Ecto neural progenitor cell (in vitro differentiated cells): ENCODE results near the gene SMYD3.
"Not testable (repeated sequence)": the region's sequence is repeated elsewhere in the genome, so short reads cannot be mapped to it uniquely, and the experiment has no call there.

Experiments
- DNase-seq: peaks from one replicate; pipeline ENCODE4 v3.0.0-alpha.2; 2018; ENCODE audit warnings: low spot score

SMYD3 gene

GRCh38 chr1:245763873-245764331 is 743.2 kb downstream of the SMYD3 start:
- no peak for DNase-seq

- DNase-seq, result no peak
Observed at GRCh38 chr1:245762396-245762910, 744.6 kb downstream of the SMYD3 start.

GRCh38 chr1:245760301-245760700 is 746.8 kb downstream of the SMYD3 start:
- no peak for DNase-seq

GRCh38 chr1:245754463-245754961 is 752.6 kb downstream of the SMYD3 start:
- DNase-seq, result no peak

GRCh38 chr1:245753807-245754206 is 753.3 kb downstream of the SMYD3 start:
- no peak for DNase-seq

GRCh38 chr1:245752561-245752960 is 754.5 kb downstream of the SMYD3 start:
- no peak for DNase-seq

GRCh38 chr1:245751726-245752470 is 755.2 kb downstream of the SMYD3 start:
- peak; percentile 70 for DNase-seq

- no peak for DNase-seq
Observed at GRCh38 chr1:245751116-245751515, 756.0 kb downstream of the SMYD3 start.

GRCh38 chr1:245750261-245750660 is 756.8 kb downstream of the SMYD3 start:
- no peak for DNase-seq

- no peak for DNase-seq
Observed at GRCh38 chr1:245749053-245749452, 758.0 kb downstream of the SMYD3 start.

GRCh38 chr1:245748646-245749045 is 758.4 kb downstream of the SMYD3 start:
- DNase-seq, result no peak

GRCh38 chr1:245748240-245748639 is 758.8 kb downstream of the SMYD3 start:
- no peak for DNase-seq

GRCh38 chr1:245742896-245743295 is 764.2 kb downstream of the SMYD3 start:
- DNase-seq, result no peak

GRCh38 chr1:245740336-245740735 is 766.7 kb downstream of the SMYD3 start:
- DNase-seq, result not testable (repeated sequence)

GRCh38 chr1:245730801-245731200 is 776.3 kb downstream of the SMYD3 start:
- DNase-seq, result no peak

- DNase-seq, result not testable (repeated sequence)
Observed at GRCh38 chr1:245728035-245728434, 779.0 kb downstream of the SMYD3 start.

- DNase-seq, result no peak
Observed at GRCh38 chr1:245721488-245721887, 785.6 kb downstream of the SMYD3 start.

- DNase-seq, result no peak
Observed at GRCh38 chr1:245718951-245719350, 788.1 kb downstream of the SMYD3 start.

GRCh38 chr1:245718123-245718522 is 789.0 kb downstream of the SMYD3 start:
- no peak for DNase-seq

- no peak for DNase-seq
Observed at GRCh38 chr1:245717611-245718010, 789.5 kb downstream of the SMYD3 start.

GRCh38 chr1:245716561-245716960 is 790.5 kb downstream of the SMYD3 start:
- no peak for DNase-seq

- no peak for DNase-seq
Observed at GRCh38 chr1:245715970-245716369, 791.1 kb downstream of the SMYD3 start.

- no peak for DNase-seq
Observed at GRCh38 chr1:245715291-245715701, 791.8 kb downstream of the SMYD3 start.

- not testable (repeated sequence) for DNase-seq
Observed at GRCh38 chr1:245714027-245714426, 793.1 kb downstream of the SMYD3 start.
